Left ventricle myocardium inferior (tissue), 1 donor: ENCODE data around the gene TRAF6. TPM values are rescaled to one million over a fixed set of nuclear protein-coding genes. Genes with fewer than 3 reads are reported as not detected.

Experiments used
- DNase-seq: peaks from one replicate; pipeline ENCODE4 v3.0.0-alpha.2; 2020
- H3K27ac ChIP-seq: fragments of 200-600 bp; replicated peaks from 2 replicates; pipeline ENCODE4 v1.8.0; 2021
- H3K27me3 ChIP-seq: fragments of 200-600 bp; 2 replicates; pipeline ENCODE4 v1.8.0; 2021; ENCODE audit warnings: low read depth
- H3K36me3 ChIP-seq: fragments of 200-600 bp; 2 replicates; pipeline ENCODE4 v1.8.0; 2021
- H3K4me1 ChIP-seq: fragments of 200-600 bp; 2 replicates; pipeline ENCODE4 v1.8.0; 2021
- H3K4me3 ChIP-seq: fragments of 200-600 bp; 2 replicates; pipeline ENCODE4 v1.8.0; 2021; ENCODE audit warnings: mild to moderate bottlenecking, moderate library complexity
- H3K9me3 ChIP-seq: fragments of 200-600 bp; replicated peaks from 2 replicates; pipeline ENCODE4 v1.8.0; 2021
- CTCF ChIP-seq: fragments of 200-600 bp; IDR thresholded peaks from 2 replicates; pipeline ENCODE4 v1.8.0; 2021; ENCODE audit warnings: antibody characterized with exemption, mild to moderate bottlenecking, borderline replicate concordance
- intact Hi-C: fragments of 100-400 bp; cut with micrococcal nuclease; formaldehyde crosslinking; loops from one replicate; pipeline ENCODE4 v1.11.0; 2022
- total RNA-seq: library from RNA; stranded (reverse); fragmentation: NEBNext Ultra II Directional; extraction: Animal tissue kit (Norgen Biotek cat#: 25700); gene quantifications from one replicate; pipeline ENCODE4 v1.2.1, GENCODE V29; 2021
- donor health status: DM: no; HTN: yes; CAD: no; lungs with severe emphysema.

TRAF6 gene
- total RNA-seq, 1 donor from 2014 or later, result 12.9 TPM

- H3K36me3 ChIP-seq, result no peaks in the 10 kb centered on the region
- DNase-seq, result no peak
- H3K4me1 ChIP-seq, result peaks cover 31% of the 10 kb centered on the region
- TF ChIP-seq CTCF, result no peak
- no peaks in the 10 kb centered on the region for H3K9me3 ChIP-seq
- peak overlapping the region; percentile 3 for H3K27ac ChIP-seq
- intact Hi-C loops, result no loop called here
- H3K27me3 ChIP-seq, result no peaks in the 10 kb centered on the region
- H3K4me3 ChIP-seq, result peak overlapping the region; percentile 24
These were observed 60.4 kb downstream of the TRAF6 start for GRCh38 chr11:36449561-36450096.

GRCh38 chr11:36447947-36448346 lies 62.1 kb downstream of the TRAF6 start:
- H3K9me3 ChIP-seq, result no peaks in the 10 kb centered on the region
- no peak overlapping the region for H3K4me3 ChIP-seq
- H3K27ac ChIP-seq, result no peak overlapping the region
- no peaks in the 10 kb centered on the region for H3K27me3 ChIP-seq
- peaks cover 17% of the 10 kb centered on the region for H3K4me1 ChIP-seq
- no peak for TF ChIP-seq CTCF
- H3K36me3 ChIP-seq, result no peaks in the 10 kb centered on the region
- intact Hi-C loops, result no loop called here
- DNase-seq, result no peak

- intact Hi-C loops, result no loop called here
- Histone ChIP-seq H3K4me3 (no peak overlapping the region), H3K27ac (no peak overlapping the region), H3K27me3 (no peaks in the 10 kb centered on the region), H3K36me3 (no peaks in the 10 kb centered on the region), H3K9me3 (no peaks in the 10 kb centered on the region), H3K4me1 (peaks cover 12% of the 10 kb centered on the region)
- TF ChIP-seq CTCF, result no peak
- DNase-seq, result no peak
These were observed 62.6 kb downstream of the TRAF6 start for GRCh38 chr11:36447514-36447913.

- Histone ChIP-seq H3K27me3 (no peaks in the 10 kb centered on the region), H3K27ac (no peak overlapping the region), H3K4me3 (no peak overlapping the region), H3K9me3 (no peaks in the 10 kb centered on the region), H3K36me3 (no peaks in the 10 kb centered on the region), H3K4me1 (peaks cover 5% of the 10 kb centered on the region)
- no peak for DNase-seq
- no peak for TF ChIP-seq CTCF
- intact Hi-C loops, result no loop called here
These were observed 63.9 kb downstream of the TRAF6 start for GRCh38 chr11:36446135-36446534.

GRCh38 chr11:36443661-36444060 lies 66.4 kb downstream of the TRAF6 start:
- H3K27me3 ChIP-seq, result no peaks in the 10 kb centered on the region
- no peak for TF ChIP-seq CTCF

More at GRCh38 chr11:36443661-36444060, 66.4 kb downstream of the TRAF6 start:
- H3K27ac ChIP-seq, result no peak overlapping the region
- intact Hi-C loops, result no loop called here
- no peaks in the 10 kb centered on the region for H3K4me1 ChIP-seq
- no peaks in the 10 kb centered on the region for H3K36me3 ChIP-seq
- H3K4me3 ChIP-seq, result no peak overlapping the region
- DNase-seq, result no peak
- H3K9me3 ChIP-seq, result no peaks in the 10 kb centered on the region
